K562 (cell line): ENCODE results near the gene NFIC. TPM values are rescaled to one million over a fixed set of nuclear protein-coding genes. Genes with fewer than 3 reads are reported as not detected.
A peak's percentile ranks its signal among the peaks of the same experiment; 100 is the strongest.

Experiments used
- ATAC-seq: fragments of 200-7000 bp; cut with Tn5 transposase; 3 replicates; pipeline ENCODE4 v1.9.1; 2020; ENCODE audit warnings: moderate library complexity
- BruUV-seq: library from RNA; stranded (reverse); fragments of 400-500 nt; replicated peaks from 2 replicates; lab custom pipeline; 2021; lab: Mats Ljungman, UMichigan
- CTCF ChIA-PET: fragments of 300-600 bp; formaldehyde crosslinking; extraction: SDS; loops from one replicate; lab custom pipeline; 2021; ENCODE audit warnings: low intra/inter-chr PET ratio; lab: Yijun Ruan, JAX
- POLR2A ChIA-PET: fragments of 300-600, 350-650 bp; sonication (Branson Sonifier 250); formaldehyde crosslinking; extraction: SDS; loops from one replicate; lab custom pipeline; 2021; ENCODE audit warnings: antibody characterized with exemption, inconsistent platforms; lab: Yijun Ruan, JAX
- DNase-seq, 4 experiments: peaks; one replicate each; pipeline versions ENCODE4 v3.0.0 to v3.0.0-alpha.2; 2011 to 2018; ENCODE audit warnings: low spot score in 3 of 4, mixed read lengths in 3 of 4; ENCODE audit errors: extremely low read depth in 1 of 4
- FAIRE-seq: peaks from 2 replicates; lab custom pipeline; 2011; peaks lifted over from hg19 to GRCh38; lab: Jason Lieb, UNC
- H2AFZ ChIP-seq: 2 replicates; pipeline ENCODE4 v1.6.0; 2011; ENCODE audit warnings: low read depth, low read length, control low read depth, inconsistent platforms
- H3K27ac ChIP-seq: fragments of 200-600 bp; 3 replicates; pipeline ENCODE4 v1.8.0; 2011; ENCODE audit warnings: low read depth, mild to moderate bottlenecking, control low read depth, inconsistent platforms, low read length, moderate library complexity, mixed read lengths; ENCODE audit errors: extremely low read depth
- H3K27me3 ChIP-seq, 2 experiments: fragments of 300-600 bp in 1 of 2; 2 replicates in 1 of 2; 3 replicates in 1 of 2; pipeline versions ENCODE4 v1.6.0 to v1.8.0; 2011; ENCODE audit warnings: inconsistent platforms in 2 of 2, low read length in 2 of 2, mild to moderate bottlenecking in 1 of 2, mixed read lengths in 1 of 2, moderate library complexity in 1 of 2; ENCODE audit not compliant: control insufficient read depth in 2 of 2, insufficient read depth in 2 of 2
- H3K36me3 ChIP-seq: fragments of 300-600 bp; 3 replicates; pipeline ENCODE4 v1.8.0; 2011; ENCODE audit warnings: mild to moderate bottlenecking, low read length, inconsistent platforms; ENCODE audit not compliant: control insufficient read depth, insufficient read depth
- H3K4me1 ChIP-seq, 2 experiments: fragments of 200-600 bp in 1 of 2; replicated peaks in 1 of 2; 2 replicates in 1 of 2; 3 replicates in 1 of 2; pipeline versions ENCODE4 v1.5.1 to v1.8.0; 2011; ENCODE audit warnings: inconsistent platforms in 2 of 2, low read length in 2 of 2, mild to moderate bottlenecking in 1 of 2, mixed read lengths in 1 of 2, moderate library complexity in 1 of 2; ENCODE audit not compliant: control insufficient read depth in 2 of 2, insufficient read depth in 2 of 2
- H3K4me2 ChIP-seq: 2 replicates; pipeline ENCODE4 v1.6.1; 2011; ENCODE audit warnings: low read length, control low read depth, inconsistent platforms, mixed read lengths; ENCODE audit not compliant: insufficient read depth
- H3K4me3 ChIP-seq: fragments of 200-600 bp; sonication (generic), shearing (Covaris generic); 2 replicates; pipeline ENCODE4 v1.5.1; 2016; ENCODE audit warnings: control low read depth, inconsistent platforms
- H3K79me2 ChIP-seq: fragments of 200-600 bp; 3 replicates; pipeline ENCODE4 v1.8.0; 2011; ENCODE audit warnings: low read length, inconsistent platforms; ENCODE audit not compliant: control insufficient read depth, insufficient read depth
- H3K9ac ChIP-seq, 2 experiments: 2 replicates each; pipeline versions ENCODE4 v1.6.0 to v1.6.1; 2011; ENCODE audit warnings: low read depth in 2 of 2, low read length in 2 of 2, control low read depth in 1 of 2, inconsistent platforms in 1 of 2, mild to moderate bottlenecking in 1 of 2, mixed read lengths in 1 of 2; ENCODE audit not compliant: insufficient read depth in 1 of 2
- H3K9me1 ChIP-seq: one replicate; pipeline ENCODE4 v1.6.0; 2011; ENCODE audit warnings: inconsistent platforms, mild to moderate bottlenecking, low read length, moderate library complexity; ENCODE audit not compliant: control insufficient read depth, insufficient read depth
- H3K9me3 ChIP-seq: replicated peaks from 2 replicates; pipeline ENCODE4 v1.5.1; 2011; ENCODE audit warnings: low read depth, low read length, inconsistent platforms; ENCODE audit not compliant: control insufficient read depth, insufficient read depth
- H4K20me1 ChIP-seq: replicated peaks from 2 replicates; pipeline ENCODE4 v1.6.1; 2011; ENCODE audit warnings: low read length, inconsistent platforms, mixed read lengths; ENCODE audit not compliant: control insufficient read depth, insufficient read depth
- CREB1 ChIP-seq, 2 experiments: sonication (generic) in 1 of 2; formaldehyde crosslinking in 1 of 2; IDR thresholded peaks; 2 replicates each; pipeline versions ENCODE4 v1.6.1 to v1.8.0; 2012 to 2022; ENCODE audit warnings: inconsistent platforms in 1 of 2, mild to moderate bottlenecking in 1 of 2, missing genetic modification reagents in 1 of 2, moderate library complexity in 1 of 2
- KHSRP ChIP-seq: fragments of 450-650 bp; IDR thresholded peaks from 2 replicates; pipeline ENCODE4 v1.6.1; 2017
- MAFG ChIP-seq: fragments of 450-650 bp; conservative IDR thresholded peaks from 2 replicates; pipeline ENCODE4 v1.6.1; 2016; ENCODE audit warnings: missing genetic modification characterization, missing compliant biosample characterization
- POLR3G ChIP-seq: IDR thresholded peaks from 2 replicates; pipeline ENCODE4 v1.6.1; 2011; ENCODE audit not compliant: insufficient read length, insufficient replicate concordance; ENCODE audit errors: extremely low read depth
- RAD21 ChIP-seq, 2 experiments: fragments of 250-450 bp in 1 of 2; fragments of 450-650 bp in 1 of 2; sonication (Bioruptor Pico) in 1 of 2; formaldehyde crosslinking in 1 of 2; IDR thresholded peaks in 1 of 2; conservative IDR thresholded peaks in 1 of 2; 2 replicates each; pipeline versions ENCODE4 v1.4.0 to v1.8.0; 2020 to 2022; ENCODE audit warnings: mild to moderate bottlenecking in 2 of 2, moderate library complexity in 1 of 2
- WGBS: fragments of 100-300 bp; shearing (Covaris generic); methylation state at CpG from one replicate; pipeline ENCODE4 v1.1.6; 2016; ENCODE audit warnings: low coverage, mixed read lengths; ENCODE audit not compliant: insufficient coverage; ENCODE audit errors: missing lambda C conversion rate; 5-methylcytosine and 5-hydroxymethylcytosine counted together
- in situ Hi-C: fragments of 300-500 bp; cut with MboI; formaldehyde crosslinking; loops from 4 replicates; pipeline ENCODE4 v1.15.0; 2018; ENCODE audit warnings: inconsistent platforms, mixed read lengths
- intact Hi-C: fragments of 100-400 bp; cut with micrococcal nuclease; formaldehyde crosslinking; loops from 2 replicates; pipeline ENCODE4 v1.14.2; 2022
- polyA plus RNA-seq, 8 experiments: library from polyadenylated mRNA; depleted of rRNA in 4 of 8; stranded (reverse) in 5 of 8; unstranded in 3 of 8; fragments of >200 nt; fragmentation: Nextera tagmentation in 2 of 8; fragmentation: Illumina TruSeq in 1 of 8; extraction: Ambion mirVana in 2 of 8; extraction: Trizol in 1 of 8; gene quantifications; 2 replicates each; pipeline versions ENCODE4 v1.2.1 to v1.2.3, GENCODE V29; 2011 to 2014; ENCODE audit warnings: inconsistent platforms in 1 of 8, missing spikeins in 1 of 8
- total RNA-seq, 7 experiments: library from RNA; depleted of rRNA in 6 of 7; stranded (reverse); fragments of >200 nt in 6 of 7; fragmentation: Illumina TruSeq in 2 of 7; extraction: Trizol in 2 of 7; gene quantifications; 2 replicates each; pipeline versions ENCODE4 v1.2.1 to v1.2.3, GENCODE V29; 2011 to 2021; ENCODE audit warnings: low replicate concordance in 1 of 7
- TF ChIP-seq, protein P1 (sequence below), 2 experiments: IDR thresholded peaks in 1 of 2; conservative IDR thresholded peaks in 1 of 2; 2 replicates each; pipeline ENCODE4 v1.6.1; 2016; ENCODE audit warnings: low read depth in 2 of 2, mild to moderate bottlenecking in 1 of 2, missing compliant biosample characterization in 1 of 2, missing genetic modification characterization in 1 of 2, moderate library complexity in 1 of 2
- TF ChIP-seq, protein P2 (sequence below), 2 experiments: fragments of 450-650 bp in 1 of 2; sonication (generic) in 1 of 2; formaldehyde crosslinking in 1 of 2; IDR thresholded peaks; 2 replicates each; pipeline versions ENCODE4 v1.7.1 to v1.9.0; 2016 to 2022; ENCODE audit warnings: inconsistent platforms in 1 of 2, mild to moderate bottlenecking in 1 of 2, missing genetic modification reagents in 1 of 2

The NFIC gene
- total and polyA plus RNA-seq, 9 of the 15 experiments (the other 6 are each of a cell fraction or from before 2014, with no cell fraction given), result 0.71 to 62.1 (median 6.9) TPM

DNA sequence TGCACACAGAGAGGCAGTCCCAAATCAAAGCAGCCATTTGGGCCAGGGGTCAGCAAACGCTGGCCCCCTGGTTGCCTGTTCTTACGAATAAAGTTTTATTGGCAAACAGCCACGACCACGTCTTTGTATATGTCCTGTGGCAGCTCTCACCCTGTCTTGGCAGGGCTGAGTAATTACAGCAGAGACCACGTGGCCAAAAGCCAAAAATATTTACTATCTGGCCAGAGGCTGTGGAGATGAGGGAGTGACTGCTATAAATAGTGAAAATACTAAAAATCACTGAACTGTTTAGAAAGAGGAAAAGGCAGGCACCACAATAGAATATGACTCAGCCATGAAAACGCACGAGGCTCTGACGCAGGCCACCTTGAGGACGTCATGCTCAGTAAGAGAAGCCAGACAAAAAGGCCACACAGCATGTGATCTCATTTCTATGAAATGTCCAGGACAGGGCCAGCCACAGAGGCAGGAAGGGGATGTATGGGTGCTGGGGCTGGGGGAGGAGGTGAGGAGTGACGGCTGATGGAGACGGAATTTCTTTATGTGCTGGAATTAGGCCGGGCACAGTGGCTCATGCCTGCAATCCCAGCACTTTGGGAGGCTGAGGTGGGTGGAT lies 84.5 kb downstream of the NFIC start:
- H3K79me2 ChIP-seq, result peaks cover 11% of the 10 kb centered on the region; the same call in 2 of the 3 replicates
- H3K9me1 ChIP-seq, result no peaks in the 10 kb centered on the region
- peaks cover 89% of the 10 kb centered on the region for H3K36me3 ChIP-seq
- H3K4me3 ChIP-seq, result no peak overlapping the region
- H3K27me3 ChIP-seq, result no peaks in the 10 kb centered on the region
- peaks cover 3 to 29% of the 10 kb centered on the region in 2 experiments; a peak in 2 of 5 replicates for H3K4me1 ChIP-seq
- H3K9me3 ChIP-seq, result no peaks in the 10 kb centered on the region
- no TSS peak for BruUV-seq
- H4K20me1 ChIP-seq, result peaks cover 8% of the 10 kb centered on the region
- in situ Hi-C loops, result no loop called here
- H3K4me2 ChIP-seq, result no peak overlapping the region
- H2AFZ ChIP-seq, result no peak overlapping the region
- H3K27ac ChIP-seq, result peak overlapping the region; percentile 2; the same call in 2 of the 3 replicates
- POLR2A ChIA-PET, result no interaction called here
- intact Hi-C loops, result no loop called here
- DNase-seq, result peak in 1 of 4 experiments; percentile 59
- WGBS, result 43% methylated on average over 12 of the region's 12 CpGs
- peak; percentile 80 for ATAC-seq
- CTCF ChIA-PET, result interaction anchor here (0.6 kb wide), 1 partner anchor 324 kb away, joined by 3 read pairs; no protein-coding TSS in a partner anchor
- peak overlapping the region in 1 of 2 experiments; percentile 55; a peak in 1 of 4 replicates for H3K9ac ChIP-seq
- peak; percentile 71 for FAIRE-seq
- TF ChIP-seq RAD21 (CRISPR knock-in tag; conservative IDR thresholded peaks at IDR 0.05 in 1 of 2, IDR thresholded peaks at IDR 0.05 in 1 of 2), result no peak
- TF ChIP-seq, protein P1, sequence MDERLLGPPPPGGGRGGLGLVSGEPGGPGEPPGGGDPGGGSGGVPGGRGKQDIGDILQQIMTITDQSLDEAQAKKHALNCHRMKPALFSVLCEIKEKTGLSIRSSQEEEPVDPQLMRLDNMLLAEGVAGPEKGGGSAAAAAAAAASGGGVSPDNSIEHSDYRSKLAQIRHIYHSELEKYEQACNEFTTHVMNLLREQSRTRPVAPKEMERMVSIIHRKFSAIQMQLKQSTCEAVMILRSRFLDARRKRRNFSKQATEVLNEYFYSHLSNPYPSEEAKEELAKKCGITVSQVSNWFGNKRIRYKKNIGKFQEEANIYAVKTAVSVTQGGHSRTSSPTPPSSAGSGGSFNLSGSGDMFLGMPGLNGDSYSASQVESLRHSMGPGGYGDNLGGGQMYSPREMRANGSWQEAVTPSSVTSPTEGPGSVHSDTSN (CRISPR knock-in tag; IDR thresholded peaks at IDR 0.05; ENCODE audit: low read depth), result no peak
- TF ChIP-seq, protein P1 (tag; conservative IDR thresholded peaks at IDR 0.05; ENCODE audit: low read depth), result peak; percentile 74
- no peak for TF ChIP-seq POLR3G
- TF ChIP-seq CREB1 (IDR thresholded peaks at IDR 0.05), result peak; percentile 82
- peak; percentile 89 for TF ChIP-seq CREB1 (CRISPR knock-in tag; IDR thresholded peaks at IDR 0.05)
- TF ChIP-seq KHSRP, result 0 out of 2 replicates have a peak, but pooled peaks have one; percentile 8
- TF ChIP-seq, protein P2, sequence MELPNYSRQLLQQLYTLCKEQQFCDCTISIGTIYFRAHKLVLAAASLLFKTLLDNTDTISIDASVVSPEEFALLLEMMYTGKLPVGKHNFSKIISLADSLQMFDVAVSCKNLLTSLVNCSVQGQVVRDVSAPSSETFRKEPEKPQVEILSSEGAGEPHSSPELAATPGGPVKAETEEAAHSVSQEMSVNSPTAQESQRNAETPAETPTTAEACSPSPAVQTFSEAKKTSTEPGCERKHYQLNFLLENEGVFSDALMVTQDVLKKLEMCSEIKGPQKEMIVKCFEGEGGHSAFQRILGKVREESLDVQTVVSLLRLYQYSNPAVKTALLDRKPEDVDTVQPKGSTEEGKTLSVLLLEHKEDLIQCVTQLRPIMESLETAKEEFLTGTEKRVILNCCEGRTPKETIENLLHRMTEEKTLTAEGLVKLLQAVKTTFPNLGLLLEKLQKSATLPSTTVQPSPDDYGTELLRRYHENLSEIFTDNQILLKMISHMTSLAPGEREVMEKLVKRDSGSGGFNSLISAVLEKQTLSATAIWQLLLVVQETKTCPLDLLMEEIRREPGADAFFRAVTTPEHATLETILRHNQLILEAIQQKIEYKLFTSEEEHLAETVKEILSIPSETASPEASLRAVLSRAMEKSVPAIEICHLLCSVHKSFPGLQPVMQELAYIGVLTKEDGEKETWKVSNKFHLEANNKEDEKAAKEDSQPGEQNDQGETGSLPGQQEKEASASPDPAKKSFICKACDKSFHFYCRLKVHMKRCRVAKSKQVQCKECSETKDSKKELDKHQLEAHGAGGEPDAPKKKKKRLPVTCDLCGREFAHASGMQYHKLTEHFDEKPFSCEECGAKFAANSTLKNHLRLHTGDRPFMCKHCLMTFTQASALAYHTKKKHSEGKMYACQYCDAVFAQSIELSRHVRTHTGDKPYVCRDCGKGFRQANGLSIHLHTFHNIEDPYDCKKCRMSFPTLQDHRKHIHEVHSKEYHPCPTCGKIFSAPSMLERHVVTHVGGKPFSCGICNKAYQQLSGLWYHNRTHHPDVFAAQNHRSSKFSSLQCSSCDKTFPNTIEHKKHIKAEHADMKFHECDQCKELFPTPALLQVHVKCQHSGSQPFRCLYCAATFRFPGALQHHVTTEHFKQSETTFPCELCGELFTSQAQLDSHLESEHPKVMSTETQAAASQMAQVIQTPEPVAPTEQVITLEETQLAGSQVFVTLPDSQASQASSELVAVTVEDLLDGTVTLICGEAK (IDR thresholded peaks at IDR 0.05), result peak; percentile 99
- TF ChIP-seq, protein P2 (CRISPR knock-in tag; IDR thresholded peaks at IDR 0.05), result peak; percentile 99
- TF ChIP-seq MAFG (tag), result no peak
